NCI-H146 treated with DMSO at 0.1 percent for 48 hours (cell line): ENCODE measurements around the gene FIG4.
"Not testable (repeated sequence)": the region's sequence is repeated elsewhere in the genome, so short reads cannot be mapped to it uniquely, and the experiment has no call there.

Experiments used
- DNase-seq: peaks from one replicate; lab custom pipeline; 2025; ENCODE audit not compliant: unreplicated experiment; lab: John Stamatoyannopoulos, UW

FIG4 gene

DNA sequence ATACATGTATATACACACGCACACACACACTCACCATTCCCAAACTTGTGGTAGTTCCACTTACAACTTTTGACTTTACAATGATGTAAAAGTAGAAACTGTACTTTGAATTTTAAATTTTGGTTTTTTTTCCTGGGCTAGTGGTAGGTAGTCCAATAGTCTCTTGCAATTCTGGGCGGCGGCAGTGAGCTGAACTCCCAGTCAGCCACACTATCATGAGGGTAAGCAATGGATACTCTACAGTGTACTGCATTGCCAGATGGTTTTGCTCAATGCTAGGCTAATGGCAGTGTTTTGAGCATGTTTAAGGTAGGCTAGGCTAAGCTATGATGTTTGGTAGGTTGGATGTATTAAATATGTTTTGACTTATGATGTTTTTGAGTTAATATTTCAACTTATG is 150.8 kb downstream of the FIG4 start:
- DNase-seq = no peak

- no peak for DNase-seq
These were observed 161.6 kb downstream of the FIG4 start for GRCh38 chr6:109852713-109853112.

- no peak for DNase-seq
These were observed 162.3 kb downstream of the FIG4 start for GRCh38 chr6:109853426-109853825.

- no peak for DNase-seq
These were observed 162.9 kb downstream of the FIG4 start for GRCh38 chr6:109853951-109854350.

DNA sequence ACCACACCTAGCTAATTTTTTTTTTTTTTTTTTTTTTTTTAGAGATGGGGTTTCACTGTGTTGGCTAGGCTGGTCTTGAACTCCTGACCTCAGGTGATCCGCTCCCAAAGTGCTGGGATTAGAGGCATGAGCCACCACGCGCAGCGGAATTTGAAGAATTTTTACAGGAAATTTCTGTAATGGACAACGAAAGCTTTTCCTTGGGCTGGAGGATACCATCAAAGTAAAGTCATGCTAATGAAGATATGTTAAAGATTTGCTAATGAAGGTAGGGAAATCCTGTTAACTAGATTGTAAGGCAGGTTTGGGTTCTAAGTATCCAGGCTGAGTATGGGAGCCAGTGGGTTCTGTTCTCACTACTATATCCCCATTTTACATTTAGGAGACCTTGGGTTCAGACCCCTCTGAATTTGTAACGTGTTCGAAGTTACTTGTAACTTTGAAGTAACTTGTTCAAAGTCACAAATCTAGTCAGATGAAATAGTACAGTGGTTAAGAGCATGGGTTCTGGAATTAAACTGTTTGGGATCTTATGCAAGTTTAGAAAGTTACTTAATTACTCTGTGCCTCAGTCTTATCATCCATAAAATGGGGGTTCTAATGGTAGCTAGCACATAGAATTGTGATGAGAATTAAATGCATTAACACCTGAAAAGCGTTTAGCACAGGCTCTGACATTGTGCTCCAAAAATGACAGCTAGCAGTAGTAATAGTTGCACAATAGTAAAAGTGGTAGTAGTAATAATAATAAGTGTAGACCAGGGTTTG is 163.6 kb downstream of the FIG4 start:
- DNase-seq = no peak

DNA sequence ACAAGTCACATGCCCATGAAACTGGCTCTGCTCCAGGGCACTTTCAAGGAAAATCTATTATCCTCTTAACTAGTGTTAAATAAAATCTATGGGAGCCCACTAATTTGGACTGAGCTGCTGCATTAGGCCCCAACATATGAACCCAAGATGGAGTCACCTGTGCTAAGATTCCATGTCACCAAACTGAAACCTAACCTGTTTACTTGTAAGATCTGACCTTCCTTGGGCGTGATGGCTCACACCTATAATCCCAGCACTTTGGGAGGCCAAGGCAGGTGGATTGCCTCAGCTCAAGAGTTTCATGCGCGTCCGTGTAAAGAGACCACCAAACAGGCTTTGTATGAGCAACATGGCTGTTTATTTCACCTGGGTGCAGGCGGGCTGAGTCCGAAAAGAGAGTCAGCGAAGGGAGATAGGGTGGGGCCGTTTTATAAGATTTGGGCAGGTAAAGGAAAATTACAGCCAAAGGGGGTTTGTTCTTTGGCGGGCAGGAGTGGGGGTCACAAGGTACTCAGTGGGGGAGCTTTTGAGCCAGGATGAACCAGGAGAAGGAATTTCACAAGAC is 164.5 kb downstream of the FIG4 start:
- not testable (repeated sequence) for DNase-seq

DNA sequence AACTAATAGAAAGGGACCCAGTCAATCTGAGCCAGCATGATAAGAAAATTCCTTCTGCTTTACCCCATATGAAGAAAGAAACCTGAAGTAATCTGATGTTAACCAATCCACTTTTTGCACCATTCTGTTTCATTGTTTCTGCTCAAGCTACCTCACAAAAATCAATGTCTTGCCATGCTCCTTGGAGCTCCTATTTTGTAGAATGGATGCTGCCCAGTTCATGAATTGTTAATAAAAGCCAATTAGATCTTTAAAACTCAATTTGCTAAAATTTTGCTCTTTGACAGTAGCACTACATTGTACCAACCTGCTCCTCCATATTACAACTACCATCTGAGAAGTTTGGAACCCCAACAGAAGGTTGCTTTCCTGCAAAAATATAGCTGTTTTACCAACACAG is 170.8 kb downstream of the FIG4 start:
- DNase-seq = no peak

DNA sequence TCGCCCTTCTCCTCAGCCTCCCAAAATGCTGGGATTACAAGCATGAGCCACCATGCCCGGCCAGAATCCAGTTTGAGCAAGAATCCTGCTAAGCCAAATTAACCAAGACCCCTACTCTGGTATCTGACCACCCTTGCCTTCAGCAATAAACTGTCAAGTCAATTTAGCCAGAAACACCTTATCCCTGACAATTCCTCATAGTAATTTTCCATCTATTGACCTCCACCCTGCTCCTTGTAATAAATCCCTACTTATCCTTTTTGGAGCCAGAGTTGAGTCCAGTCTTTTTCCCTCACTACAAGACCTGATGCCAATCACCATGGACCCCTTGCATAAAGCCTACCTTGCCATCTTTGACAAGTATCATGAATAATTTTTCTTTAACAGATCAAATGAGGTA is 173.0 kb downstream of the FIG4 start:
- DNase-seq = no peak

- no peak for DNase-seq
These were observed 174.9 kb downstream of the FIG4 start for GRCh38 chr6:109865968-109866367.

- no peak for DNase-seq
These were observed 176.2 kb downstream of the FIG4 start for GRCh38 chr6:109867009-109867969.

GRCh38 chr6:109867970-109868358 is 176.9 kb downstream of the FIG4 start:
- no peak for DNase-seq

DNA sequence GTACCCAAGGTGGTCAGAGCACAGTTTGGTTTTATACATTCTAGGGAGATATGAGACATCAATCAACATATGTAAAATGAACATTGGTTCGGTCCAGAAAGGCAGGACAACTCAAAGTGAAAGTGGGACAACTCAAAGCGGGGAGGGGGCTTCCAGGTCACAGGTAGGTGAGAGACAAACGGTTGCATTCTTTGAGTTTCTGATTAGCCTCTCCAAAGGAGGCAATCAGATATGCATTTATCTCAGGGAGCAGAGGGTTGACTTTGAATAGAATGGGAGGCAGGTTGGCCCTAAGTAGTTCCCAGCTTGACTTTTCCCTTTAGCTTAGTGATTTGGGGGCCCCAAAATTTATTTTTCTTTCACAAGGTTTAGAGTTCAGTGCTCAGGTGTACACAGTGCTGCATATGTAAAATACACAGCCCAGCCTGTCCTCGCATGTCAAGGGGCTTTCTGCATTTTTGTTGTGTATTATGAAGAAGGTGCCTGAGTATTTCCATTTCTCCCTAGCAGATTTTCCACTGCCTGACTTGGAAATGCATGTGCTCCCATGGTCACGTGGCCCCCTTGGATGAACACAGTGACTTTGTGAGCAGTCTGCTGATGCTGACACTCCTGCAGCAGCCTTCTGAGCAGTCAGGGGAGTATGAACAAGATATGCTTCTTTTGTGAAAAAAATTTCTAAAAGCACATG is 178.4 kb downstream of the FIG4 start:
- not testable (repeated sequence) for DNase-seq

- no peak for DNase-seq
These were observed 179.0 kb downstream of the FIG4 start for GRCh38 chr6:109870089-109870410.

- no peak for DNase-seq
These were observed 181.5 kb downstream of the FIG4 start for GRCh38 chr6:109872549-109872948.

- DNase-seq = no peak
These were observed 182.0 kb downstream of the FIG4 start for GRCh38 chr6:109872968-109873545.

GRCh38 chr6:109874086-109874485 is 183.0 kb downstream of the FIG4 start:
- DNase-seq = no peak

GRCh38 chr6:109874621-109875020 is 183.5 kb downstream of the FIG4 start:
- no peak for DNase-seq
